ENCODE measurements around the gene SLC12A7.
"Not testable (repeated sequence)": the region's sequence is repeated elsewhere in the genome, so short reads cannot be mapped to it uniquely, and the experiment has no call there.

The SLC12A7 gene

DNA sequence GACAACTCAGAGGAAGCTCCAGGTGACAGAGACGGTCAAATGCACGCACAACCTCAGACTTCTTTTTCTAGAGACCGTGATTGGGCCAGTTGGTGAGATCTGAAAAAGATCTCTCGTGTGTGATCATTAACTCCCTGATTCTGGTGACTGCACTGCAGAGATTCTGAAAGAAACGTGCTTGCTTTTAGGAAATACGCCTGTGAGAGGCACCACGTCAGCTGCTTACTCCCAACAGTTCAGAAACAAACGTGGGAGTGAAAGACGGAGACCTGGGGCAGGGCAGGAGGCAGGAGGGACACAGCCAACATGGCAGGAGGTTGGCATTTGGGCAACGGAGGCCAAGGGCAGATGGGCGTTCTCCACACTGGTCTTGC is 15.9 kb downstream of the SLC12A7 start:
- no peak for DNase-seq

DNA sequence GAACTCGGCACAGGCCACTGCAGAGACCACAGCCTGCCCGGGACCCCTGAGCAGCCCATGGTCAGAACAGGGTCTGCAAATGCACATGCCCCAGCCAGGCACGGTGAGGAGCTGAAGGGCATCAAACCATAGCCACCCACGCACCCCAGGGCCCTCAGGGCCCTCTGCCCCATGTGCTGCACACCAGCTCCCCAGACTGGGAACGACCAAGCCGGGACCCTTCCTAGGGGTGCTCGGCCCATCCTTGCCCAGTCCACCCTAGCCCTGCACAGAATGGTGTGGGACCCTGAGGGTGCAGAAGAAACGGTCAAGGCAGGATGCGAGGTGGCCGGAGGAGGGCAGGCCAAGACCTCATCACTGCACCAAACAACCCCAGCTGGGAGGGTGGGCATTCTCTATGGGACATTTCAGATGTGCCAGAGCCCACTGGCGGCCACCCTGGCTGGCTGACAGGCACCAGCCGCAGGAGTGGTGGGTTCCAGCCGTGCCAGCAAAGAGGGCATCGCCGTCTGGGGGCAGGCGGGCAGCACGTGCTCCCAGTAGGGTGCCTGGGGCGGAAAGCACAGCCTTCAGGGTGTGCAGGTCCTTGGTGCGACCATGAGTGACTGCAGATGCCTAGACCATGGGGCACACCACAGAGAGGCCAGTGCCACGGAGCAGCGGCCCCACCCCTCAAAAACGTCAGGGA is 16.4 kb downstream of the SLC12A7 start:
- DNase-seq: no peak

DNA sequence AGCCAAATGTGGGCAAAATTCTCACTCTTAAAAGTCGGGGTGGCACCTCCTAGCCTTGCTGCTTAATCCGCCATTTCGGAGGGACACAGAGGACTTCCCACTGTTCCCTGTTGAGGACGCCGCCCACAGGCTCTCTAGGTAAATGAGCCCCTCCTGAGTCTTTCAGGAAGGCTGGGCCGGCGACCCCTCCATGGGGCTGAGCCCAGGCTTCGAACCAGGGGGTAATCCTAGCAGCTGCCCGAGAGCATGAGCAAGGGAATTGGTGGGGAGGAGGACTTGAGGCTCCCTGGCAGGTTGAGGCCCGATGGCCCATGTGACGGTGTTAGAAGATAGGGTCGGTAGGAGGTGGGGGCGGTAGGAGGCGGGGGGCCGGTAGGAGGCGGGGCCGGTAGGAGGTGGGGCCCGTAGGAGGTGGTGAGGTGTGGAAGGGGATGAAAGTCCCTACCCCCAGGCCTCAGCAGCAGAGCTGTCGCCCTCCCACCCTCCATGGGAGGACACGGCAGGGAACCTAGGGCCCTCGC is 17.1 kb downstream of the SLC12A7 start:
- DNase-seq: no peak

DNA sequence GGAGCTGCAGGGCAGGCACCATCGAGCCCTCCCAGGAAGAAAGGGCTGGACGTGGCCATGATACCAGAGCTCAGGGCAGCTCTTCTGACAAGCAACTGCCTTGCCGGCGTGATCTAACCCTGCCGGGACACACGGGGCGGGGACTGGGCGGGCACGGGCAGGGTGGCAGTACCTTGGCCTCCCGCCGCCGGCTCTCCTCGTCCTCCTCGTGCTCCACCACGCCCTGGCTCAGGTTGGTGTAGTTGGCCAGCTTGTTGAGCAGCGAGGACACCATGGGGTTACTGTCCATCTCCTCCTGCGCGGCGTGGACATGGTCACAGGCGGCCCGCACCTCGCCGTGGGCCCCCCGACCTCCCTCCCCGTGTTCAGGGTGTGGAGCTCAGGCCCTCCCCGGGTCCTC is 18.5 kb downstream of the SLC12A7 start:
- DNase-seq: no peak

DNA sequence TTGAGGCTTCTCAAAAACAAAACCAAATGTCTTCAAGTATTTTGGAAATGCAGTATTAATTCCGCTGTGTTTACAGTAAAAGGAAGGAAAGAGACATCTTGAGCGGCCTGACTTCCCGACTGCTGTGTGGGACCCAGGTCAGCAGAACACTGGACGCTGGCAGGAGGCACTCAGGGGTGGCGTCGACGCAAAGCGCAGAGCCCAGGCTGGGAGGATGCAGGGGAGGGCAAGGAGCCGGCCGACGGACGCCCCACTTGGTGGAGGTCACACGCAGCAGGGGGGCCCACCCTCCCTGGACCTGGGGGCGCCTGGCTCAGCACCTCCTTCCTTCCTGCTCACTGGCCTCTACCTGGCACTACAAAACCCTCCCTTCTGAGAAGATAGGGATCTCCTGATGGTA is 19.7 kb downstream of the SLC12A7 start:
- no peak for DNase-seq

DNA sequence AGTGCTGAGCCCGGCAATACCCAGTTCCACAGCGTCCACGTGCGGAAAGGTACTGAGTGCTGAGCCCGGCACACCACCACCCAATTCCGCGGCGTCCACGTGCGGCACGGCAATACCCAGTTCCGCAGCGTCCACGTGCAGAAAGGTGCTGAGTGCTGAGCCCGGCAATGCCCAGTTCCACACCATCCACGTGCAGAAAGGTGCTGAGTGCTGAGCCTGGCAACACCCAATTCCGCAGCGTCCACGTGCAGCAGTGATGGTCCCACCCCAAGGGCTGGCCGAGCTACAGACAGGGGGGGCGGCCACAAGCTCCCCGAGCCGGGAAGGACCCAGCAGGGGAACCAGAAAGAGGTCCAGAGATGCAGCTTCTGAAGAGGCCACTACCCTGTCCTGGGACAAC is 20.2 kb downstream of the SLC12A7 start:
- no peak for DNase-seq

DNA sequence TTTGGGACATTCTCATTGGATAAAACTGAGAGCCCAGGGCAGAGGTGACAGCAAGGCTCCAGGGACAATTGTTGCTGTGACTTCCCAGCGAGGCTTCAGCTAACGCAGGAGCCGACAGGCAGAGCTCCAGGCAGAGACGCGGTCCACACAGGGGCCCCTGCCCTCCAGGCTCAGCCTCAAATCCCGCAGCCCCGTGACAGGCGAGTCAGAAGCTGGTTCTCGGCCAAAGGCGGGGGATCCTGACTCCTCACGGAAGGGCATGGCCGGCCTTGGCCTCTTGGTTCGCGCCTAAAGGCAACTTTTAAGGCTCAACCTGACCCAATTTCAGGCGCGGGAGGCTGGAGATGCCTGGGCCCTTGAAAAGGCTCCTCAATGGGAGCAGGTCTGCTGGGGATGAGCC is 21.3 kb downstream of the SLC12A7 start:
- no peak for DNase-seq

DNA sequence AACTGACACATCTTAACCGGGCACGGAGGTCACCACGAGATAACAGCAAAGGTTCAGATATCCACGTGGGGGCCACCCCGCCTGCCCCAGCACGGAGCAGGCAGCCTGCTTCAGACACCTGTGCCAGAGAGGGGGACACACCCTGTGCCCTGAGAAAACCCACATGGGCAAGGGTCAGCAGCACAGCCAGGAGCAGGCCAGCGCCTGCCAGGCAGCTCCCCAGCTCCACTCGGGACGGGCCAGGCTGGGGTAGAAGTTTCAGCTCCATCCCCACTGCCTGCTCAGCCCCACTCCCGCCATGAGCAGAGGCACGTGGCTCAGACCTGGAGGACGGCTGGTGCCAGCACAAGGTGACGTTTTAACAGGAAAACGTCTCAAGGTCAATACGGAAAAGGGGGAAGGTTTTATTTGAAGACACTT is 22.2 kb downstream of the SLC12A7 start:
- DNase-seq: no peak

DNA sequence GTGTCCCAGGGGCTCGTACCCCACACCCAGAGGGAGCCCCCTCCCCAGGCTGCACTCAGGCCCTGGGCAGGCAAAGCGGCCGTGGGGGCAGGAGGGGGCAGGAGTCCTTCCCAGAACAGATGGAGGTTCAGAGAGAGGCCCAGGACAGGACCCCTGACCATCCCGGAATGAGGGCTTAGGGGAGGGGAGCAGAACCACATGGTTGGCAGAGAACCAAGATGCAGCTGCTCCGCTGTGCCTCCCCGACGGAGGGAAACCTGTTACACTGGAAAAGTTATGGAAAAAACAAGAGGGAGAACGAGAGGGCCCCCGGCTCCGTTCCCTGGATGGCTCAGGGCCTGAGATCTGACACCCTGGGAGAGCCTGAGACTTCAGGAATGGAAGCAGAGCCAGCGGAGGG is 22.7 kb downstream of the SLC12A7 start:
- DNase-seq: no peak

DNA sequence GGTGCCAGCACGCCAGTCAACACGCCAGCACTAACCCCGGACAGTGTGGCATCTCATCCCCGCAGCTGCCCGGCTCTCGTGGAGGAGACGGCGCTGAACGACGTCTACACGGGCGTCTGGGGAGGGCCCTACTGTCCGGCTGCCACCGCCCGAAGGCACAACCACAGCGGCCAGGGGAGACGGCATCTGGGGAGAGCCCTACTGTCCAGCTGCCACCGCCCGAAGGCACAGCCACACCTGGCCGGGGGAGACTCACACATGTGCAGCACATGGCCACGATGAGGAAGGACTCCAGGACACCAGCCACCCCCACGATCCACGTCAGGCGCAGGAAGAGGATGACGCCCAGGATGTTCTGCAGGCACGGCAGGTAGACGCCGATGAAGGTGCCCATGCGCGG is 23.1 kb downstream of the SLC12A7 start:
- DNase-seq: no peak

DNA sequence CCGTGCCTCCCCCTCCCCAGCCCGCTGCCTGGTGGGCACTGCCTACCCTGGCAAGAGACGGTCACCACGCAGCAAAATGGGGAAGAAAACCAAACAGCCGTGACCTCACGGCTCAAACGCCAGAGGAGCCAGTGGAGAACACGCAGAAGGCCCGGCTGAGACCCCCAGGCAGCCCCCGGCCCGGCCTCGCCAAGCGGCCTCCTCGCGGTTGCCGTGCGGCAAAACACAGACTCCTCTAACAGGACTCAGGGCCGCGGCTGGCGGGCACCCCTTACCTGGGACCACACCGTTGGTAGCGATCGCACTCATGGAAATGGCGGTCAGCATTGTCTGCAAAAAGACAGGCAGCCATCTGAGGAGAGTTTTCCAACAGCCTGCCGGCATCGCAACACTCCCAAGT is 23.8 kb downstream of the SLC12A7 start:
- no peak for DNase-seq

DNA sequence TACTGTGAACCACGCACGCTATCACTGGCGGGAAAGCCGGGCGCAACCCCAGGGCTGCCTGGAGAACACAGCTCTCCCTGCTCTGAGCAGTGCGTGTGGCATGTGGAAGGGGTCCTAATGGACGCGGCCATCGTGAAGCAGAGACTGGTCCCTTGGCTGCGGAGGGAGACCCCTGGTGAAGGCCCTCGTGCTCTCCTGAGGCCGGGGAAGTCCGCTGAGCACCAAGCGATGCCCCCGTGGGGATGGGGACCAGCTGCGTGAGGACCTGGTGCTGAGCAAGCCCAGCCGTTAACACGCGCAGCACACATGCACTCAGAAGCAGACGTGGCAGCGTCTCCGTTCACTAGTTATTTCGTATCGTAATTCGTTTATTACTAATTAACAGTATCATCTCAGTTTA is 24.4 kb downstream of the SLC12A7 start:
- no peak for DNase-seq

DNA sequence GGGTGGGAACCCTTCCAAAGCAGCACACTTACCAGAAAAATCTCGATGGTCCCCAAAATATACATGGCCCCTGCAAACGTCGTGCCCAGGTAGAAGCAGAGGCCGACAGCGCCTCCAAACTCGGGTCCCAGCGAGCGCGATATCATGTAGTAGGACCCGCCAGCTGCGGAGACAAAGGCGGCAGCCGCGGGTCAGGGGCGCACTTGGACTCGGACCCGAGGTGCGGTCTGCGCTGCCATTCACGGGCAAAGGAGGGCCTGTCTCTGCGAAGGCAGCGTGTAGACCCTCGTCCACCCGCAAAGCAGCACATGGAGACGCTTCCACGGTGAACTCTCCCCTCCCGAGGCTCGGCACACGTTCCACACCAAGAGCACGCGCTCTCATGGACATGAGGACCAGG is 25.0 kb downstream of the SLC12A7 start:
- DNase-seq: no peak

DNA sequence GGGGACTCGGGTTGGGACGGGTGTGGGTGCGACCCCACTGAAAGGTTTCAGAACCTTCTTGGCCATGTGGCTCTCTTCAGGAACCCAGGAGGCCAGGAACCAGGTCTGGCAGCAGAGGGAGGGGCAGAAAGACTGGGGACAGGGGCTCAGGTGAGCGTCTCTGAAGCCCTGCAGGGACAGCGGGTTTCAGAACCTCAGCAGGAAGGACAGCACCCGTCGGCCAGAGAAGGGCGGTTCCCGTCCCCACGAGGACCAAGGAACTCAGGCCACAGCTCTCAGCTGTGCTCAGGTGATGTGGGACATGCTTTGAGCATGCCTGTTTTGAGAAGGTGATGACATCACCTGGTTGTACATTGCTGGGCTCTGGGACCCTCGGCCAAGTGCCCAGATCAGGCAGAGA is 25.7 kb downstream of the SLC12A7 start:
- DNase-seq: no peak

DNA sequence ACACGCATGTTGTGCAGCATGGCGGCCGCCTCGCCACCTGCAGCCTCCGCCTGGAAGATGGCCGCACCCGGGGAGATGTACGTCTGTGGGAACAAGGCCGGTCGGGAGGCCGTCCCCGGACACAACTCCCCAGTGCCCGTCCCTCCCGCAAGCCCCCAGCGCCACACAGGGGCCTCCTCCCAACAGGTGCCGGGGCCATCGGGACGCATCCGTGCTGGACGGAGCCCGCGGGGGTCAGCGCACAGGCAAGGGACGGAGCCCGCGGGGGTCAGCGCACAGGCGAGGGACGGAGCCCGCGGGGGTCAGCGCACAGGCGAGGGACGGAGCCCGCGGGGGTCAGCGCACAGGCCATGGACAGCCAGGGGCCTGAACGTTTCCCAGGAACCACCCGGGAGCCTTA is 26.5 kb downstream of the SLC12A7 start:
- no peak for DNase-seq

DNA sequence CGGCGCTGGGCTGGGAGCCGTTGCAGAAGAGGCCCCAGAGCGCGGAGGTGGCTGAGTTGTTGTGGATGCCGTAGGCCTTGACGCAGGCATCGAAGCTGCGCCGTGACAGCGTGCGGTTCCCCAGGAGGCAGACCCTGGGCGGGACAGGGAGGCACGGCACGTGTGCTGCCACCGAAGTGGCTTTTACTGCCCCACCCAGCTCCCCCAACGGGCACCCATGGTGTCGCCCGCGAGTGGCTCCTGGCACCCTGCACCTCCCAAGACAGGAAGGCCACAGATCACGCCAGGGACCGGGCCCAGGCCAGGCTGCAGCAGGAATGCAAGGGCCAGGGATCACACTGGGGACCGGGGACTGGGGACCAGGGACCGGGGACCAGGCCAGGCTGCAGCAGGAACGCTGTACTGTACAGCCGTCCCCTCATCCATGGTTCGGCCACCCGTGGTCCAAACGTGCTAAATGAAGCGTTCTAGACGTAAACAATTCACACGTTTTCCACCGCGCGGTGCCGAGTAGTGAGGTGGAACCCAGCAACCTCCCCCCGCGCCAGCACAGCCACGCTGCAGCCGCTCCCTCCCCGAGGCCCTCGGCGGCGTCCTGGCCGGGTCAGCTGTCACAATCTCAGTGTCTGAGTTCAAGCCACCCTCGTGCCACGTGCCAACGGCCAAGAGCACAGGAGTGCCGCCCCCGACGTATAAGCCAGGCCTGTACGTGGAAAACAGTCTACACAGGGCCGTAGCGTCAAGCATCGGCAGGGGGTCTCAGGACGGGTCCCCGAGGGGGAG is 27.8 kb downstream of the SLC12A7 start:
- no peak for DNase-seq

DNA sequence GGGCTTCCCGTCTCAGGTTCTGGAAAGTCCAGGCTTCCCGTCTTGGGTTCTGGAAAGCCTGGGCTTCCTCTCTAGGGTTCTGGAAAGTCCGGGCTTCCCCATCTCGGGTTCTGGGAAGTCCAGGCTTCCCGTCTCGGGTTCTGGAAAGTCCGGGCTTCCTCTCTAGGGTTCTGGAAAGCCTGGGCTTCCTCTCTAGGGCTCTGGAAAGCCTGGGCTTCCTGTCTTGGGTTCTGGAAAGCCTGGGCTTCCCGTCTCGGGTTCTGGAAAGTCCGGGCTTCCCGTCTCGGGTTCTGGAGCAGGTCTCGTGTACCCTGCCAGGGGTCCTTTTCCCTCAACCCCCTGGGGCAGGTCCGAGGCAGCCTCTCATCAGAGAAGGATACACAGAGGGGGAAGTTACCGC is 28.8 kb downstream of the SLC12A7 start:
- not testable (repeated sequence) for DNase-seq

DNA sequence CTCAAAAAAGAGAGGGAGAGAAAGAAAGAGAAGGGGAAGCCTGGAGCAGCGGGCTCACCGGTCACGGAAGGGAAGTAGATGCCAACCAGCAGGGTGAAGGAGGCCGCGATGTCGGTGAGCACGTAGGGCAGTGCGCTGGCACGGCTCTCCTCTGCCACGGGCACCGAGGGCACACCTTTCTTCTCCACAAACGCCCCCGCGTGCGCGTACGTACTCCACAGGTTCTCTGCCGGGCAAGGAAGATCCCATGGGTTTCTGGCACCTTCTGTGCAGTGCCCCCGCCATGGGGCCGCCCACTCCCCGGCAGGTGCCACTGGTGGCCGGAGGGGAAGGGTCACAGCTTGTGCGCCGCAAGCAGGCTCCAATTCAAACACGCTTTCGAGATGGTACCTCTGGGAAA is 30.3 kb downstream of the SLC12A7 start:
- no peak for DNase-seq

DNA sequence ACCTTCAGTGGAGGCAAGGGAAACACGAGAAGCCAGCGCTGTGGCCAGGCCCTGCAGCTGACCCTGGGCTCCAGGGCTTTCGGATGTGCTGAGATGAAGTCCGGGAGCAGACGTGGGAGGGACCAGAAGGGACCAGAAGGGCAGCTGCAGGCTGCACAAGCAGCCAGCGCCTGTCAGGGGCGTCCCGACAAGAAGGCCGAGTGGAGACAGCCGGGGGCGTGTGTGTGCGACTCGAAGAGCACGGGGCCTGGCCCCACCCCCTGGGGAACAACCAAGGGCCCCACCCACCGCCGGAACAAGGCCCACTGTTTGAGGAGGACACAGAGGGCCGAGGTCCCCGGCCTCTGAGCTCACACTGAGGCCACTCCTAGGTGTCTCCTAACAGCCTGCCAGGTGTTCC is 31.4 kb downstream of the SLC12A7 start:
- no peak for DNase-seq

DNA sequence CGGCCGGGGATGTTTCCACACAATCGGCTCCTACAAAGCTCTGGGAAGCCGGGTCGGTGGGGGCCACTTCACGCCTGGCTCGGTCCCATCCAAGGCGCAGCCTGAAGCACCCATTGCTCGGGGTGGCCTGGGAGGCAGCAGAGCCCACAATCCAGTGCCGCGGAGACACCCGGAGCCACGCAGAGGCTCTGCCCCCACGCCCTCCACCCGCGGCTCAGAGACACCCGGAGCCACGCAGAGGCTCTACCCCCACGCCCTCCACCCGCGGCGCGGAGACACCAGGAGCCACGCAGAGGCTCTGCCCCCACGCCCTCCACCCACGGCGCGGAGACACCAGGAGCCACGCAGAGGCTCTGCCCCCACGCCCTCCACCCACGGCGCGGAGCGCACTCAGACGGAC is 31.9 kb downstream of the SLC12A7 start:
- DNase-seq: no peak

DNA sequence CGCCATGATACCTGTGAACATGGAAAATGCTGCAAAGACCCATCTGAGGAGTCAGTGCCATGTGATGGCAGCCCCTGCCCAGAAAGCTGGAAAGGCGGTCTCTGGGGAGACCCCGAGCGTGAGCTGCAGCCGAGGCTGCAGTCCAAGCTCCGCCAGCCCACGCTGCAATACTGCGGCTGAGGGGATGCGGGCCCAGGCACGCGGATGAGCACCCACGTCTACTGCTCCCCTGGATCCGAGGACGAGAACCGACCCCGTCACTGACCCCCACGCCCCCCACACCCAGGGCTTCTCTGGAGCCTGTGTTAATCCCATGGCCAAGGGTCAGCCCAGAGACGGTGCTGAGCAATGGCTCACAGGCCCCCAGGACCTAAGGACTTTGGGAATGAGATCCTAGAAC is 32.4 kb downstream of the SLC12A7 start:
- DNase-seq: no peak

DNA sequence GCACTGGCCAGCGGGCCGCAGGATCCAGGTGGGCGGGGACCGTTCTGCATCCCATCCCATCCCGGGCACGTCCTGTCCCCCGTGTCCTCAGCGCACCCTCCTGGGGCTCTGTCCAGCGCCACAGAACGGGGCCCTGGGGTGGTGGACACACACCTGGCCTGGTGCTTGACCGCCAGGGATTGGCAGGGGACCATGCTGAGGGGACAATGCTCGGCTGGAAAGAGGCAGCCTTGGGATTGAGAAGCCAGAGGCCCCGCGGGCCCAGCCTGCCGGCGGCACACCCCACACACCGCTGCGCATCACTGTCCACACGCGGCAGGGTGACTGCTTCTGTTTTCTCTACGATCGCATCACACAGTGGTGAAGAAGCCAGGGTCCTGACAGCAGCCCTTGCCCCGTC is 33.0 kb downstream of the SLC12A7 start:
- DNase-seq: no peak

DNA sequence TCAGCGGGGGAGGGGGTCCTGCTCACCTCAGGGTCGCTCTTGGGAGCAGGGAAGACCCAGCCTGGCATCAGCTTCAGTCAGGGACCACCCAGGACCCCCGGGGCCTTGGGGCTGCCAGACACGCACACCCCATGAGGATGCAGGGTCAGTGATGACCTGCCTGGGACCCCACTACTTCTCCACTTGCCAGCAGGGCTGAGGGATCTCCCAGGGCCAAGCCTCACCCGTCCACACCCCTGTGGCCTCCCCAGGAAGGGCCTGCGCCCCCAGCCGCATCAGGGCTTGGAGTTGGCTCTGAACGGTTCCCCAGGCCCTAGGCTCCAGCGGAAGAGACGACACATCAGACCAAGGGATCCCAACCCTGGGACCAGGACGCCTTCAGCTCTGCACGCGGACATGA is 33.7 kb downstream of the SLC12A7 start:
- DNase-seq: no peak

DNA sequence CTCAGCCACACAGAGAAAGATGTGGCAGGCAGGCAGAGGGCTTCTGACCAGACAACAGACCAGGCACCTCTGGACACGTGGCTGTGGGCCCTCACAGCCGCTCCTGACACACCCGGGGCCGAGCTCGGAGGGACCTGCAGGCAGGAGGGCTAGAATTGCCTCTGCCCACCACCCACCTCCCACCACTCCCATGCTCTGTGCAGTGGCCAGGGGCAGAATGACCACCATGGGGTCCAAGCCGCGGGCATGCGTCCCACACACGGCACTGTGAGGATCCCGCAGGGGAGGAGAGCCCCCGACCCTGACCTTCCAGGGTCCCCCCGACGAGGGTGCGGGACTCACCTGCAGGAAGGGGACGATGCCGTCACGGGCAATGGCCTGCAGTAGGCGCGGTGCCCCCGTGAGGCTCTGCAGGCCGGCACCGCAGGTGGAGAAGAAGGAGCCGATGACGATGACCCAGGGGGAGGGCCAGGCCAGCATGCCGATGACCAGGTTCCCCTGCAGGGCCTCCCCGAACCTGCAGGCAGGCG is 34.3 kb downstream of the SLC12A7 start:
- no peak for DNase-seq
